ENCODE measurements around the gene TLDC2. TPM values are rescaled to one million over a fixed set of nuclear protein-coding genes. Genes with fewer than 3 reads are reported as not detected.

Gene TLDC2
- polyA plus RNA-seq, 3 donors: not detected

- Histone ChIP-seq H4K20me1 (ENCODE audit: insufficient read depth, low read length) (peaks cover 5% of the 10 kb centered on the region), H2AFZ (ENCODE audit: insufficient read depth, low read depth, low read length, poor library complexity, severe bottlenecking) (no peak overlapping the region), H3K4me1 (ENCODE audit: control insufficient read depth in 1 of 2, insufficient read depth in 2 of 2, low read length in 2 of 2) (peaks cover 21 to 25% of the 10 kb centered on the region in 2 donors), H3K9ac (ENCODE audit: insufficient read depth, low read length, poor library complexity, severe bottlenecking) (no peak overlapping the region), H3K27me3 (ENCODE audit: control insufficient read depth in 2 of 2, insufficient read depth in 2 of 2, low read length in 2 of 2) (no peaks in the 10 kb centered on the region), H3K4me3 (replicated peaks in 1 of 3; ENCODE audit: low read depth in 2 of 3, low read length in 3 of 3) (no peak overlapping the region), H3K36me3 (replicated peaks in 1 of 2; ENCODE audit: control insufficient read depth in 1 of 2, insufficient read depth in 2 of 2, low read length in 2 of 2) (peaks cover 12 to 15% of the 10 kb centered on the region in 2 donors), H3K27ac (ENCODE audit: low read depth in 1 of 2, low read length in 2 of 2) (no peak overlapping the region), H3K4me2 (replicated peaks; ENCODE audit: extremely low read depth, low read length, poor library complexity, severe bottlenecking) (no peak overlapping the region), H3K79me2 (ENCODE audit: insufficient read depth, low read length) (peaks cover 9% of the 10 kb centered on the region), H3K9me3 (replicated peaks in 1 of 2; ENCODE audit: control insufficient read depth in 1 of 2, insufficient read depth in 1 of 2, low read length in 2 of 2) (no peaks in the 10 kb centered on the region)
- no peak for TF ChIP-seq CTCF (IDR thresholded peaks at IDR 0.05)
- intact Hi-C loops (cut with micrococcal nuclease): no loop called here
- H3K9me3 Mint-ChIP-seq: no peaks in the 10 kb centered on the region
- DNase-seq: no peak
- H3K36me3 Mint-ChIP-seq: peaks cover 21 to 31% of the 10 kb centered on the region in 2 donors
- H3K27ac Mint-ChIP-seq: peak overlapping the region in 1 of 7 donors; percentile 32
- WGBS (ENCODE audit: insufficient coverage): 100% methylated on average over 2 of the region's 7 CpGs
- no peak overlapping the region for H3K4me3 Mint-ChIP-seq
- H3K4me1 Mint-ChIP-seq: peaks cover 23% of the 10 kb centered on the region
- peaks cover 0 to 5% (median 2%) of the 10 kb centered on the region in 3 donors for H3K27me3 Mint-ChIP-seq (ENCODE audit: low read depth in 3 of 3)
Observed at GRCh38 chr20:36832791-36833190, 43.1 kb upstream of the TLDC2 start.

GRCh38 chr20:36833275-36834020, 42.5 kb upstream of the TLDC2 start:
- peaks cover 15 to 29% of the 10 kb centered on the region in 2 donors for H3K36me3 Mint-ChIP-seq
- no peak for DNase-seq
- TF ChIP-seq CTCF (IDR thresholded peaks at IDR 0.05): no peak
- peaks cover 22% of the 10 kb centered on the region for H3K4me1 Mint-ChIP-seq
- intact Hi-C loops (cut with micrococcal nuclease): no loop called here
- Histone ChIP-seq H3K4me3 (replicated peaks in 1 of 3; ENCODE audit: low read depth in 2 of 3, low read length in 3 of 3) (no peak overlapping the region), H3K9me3 (replicated peaks in 1 of 2; ENCODE audit: control insufficient read depth in 1 of 2, insufficient read depth in 1 of 2, low read length in 2 of 2) (no peaks in the 10 kb centered on the region), H3K9ac (ENCODE audit: insufficient read depth, low read length, poor library complexity, severe bottlenecking) (no peak overlapping the region), H3K4me2 (replicated peaks; ENCODE audit: extremely low read depth, low read length, poor library complexity, severe bottlenecking) (no peak overlapping the region), H3K27me3 (ENCODE audit: control insufficient read depth in 2 of 2, insufficient read depth in 2 of 2, low read length in 2 of 2) (no peaks in the 10 kb centered on the region), H2AFZ (ENCODE audit: insufficient read depth, low read depth, low read length, poor library complexity, severe bottlenecking) (no peak overlapping the region), H4K20me1 (ENCODE audit: insufficient read depth, low read length) (peaks cover 5% of the 10 kb centered on the region), H3K36me3 (replicated peaks in 1 of 2; ENCODE audit: control insufficient read depth in 1 of 2, insufficient read depth in 2 of 2, low read length in 2 of 2) (peaks cover 7 to 9% of the 10 kb centered on the region in 2 donors), H3K79me2 (ENCODE audit: insufficient read depth, low read length) (peaks cover 9% of the 10 kb centered on the region), H3K4me1 (ENCODE audit: control insufficient read depth in 1 of 2, insufficient read depth in 2 of 2, low read length in 2 of 2) (peaks cover 21 to 25% of the 10 kb centered on the region in 2 donors), H3K27ac (ENCODE audit: low read depth in 1 of 2, low read length in 2 of 2) (no peak overlapping the region)
- 86% methylated on average over 11 of the region's 19 CpGs for WGBS (ENCODE audit: insufficient coverage)
- H3K4me3 Mint-ChIP-seq: no peak overlapping the region
- H3K27me3 Mint-ChIP-seq (ENCODE audit: low read depth in 3 of 3): peaks cover 0 to 8% (median 2%) of the 10 kb centered on the region in 3 donors
- H3K9me3 Mint-ChIP-seq: no peaks in the 10 kb centered on the region
- peak overlapping the region in 1 of 7 donors; percentile 23 for H3K27ac Mint-ChIP-seq

Data from CD14-positive monocyte (primary cell).